NOMO-1 (cell line): ENCODE measurements around the gene RPLP2.
A peak's percentile ranks its signal among the peaks of the same experiment; 100 is the strongest.

Experiments used
- DNase-seq, 2 experiments: peaks; one replicate each; lab custom pipeline; 2025; ENCODE audit not compliant: unreplicated experiment in 2 of 2; lab: John Stamatoyannopoulos, UW

Gene RPLP2

GRCh38 chr11:790721-791564 is 18.8 kb upstream of the RPLP2 start:
- DNase-seq, result no peak

- no peak for DNase-seq
These were observed 17.9 kb upstream of the RPLP2 start for GRCh38 chr11:791658-792534.

- no peak for DNase-seq
These were observed 17.3 kb upstream of the RPLP2 start for GRCh38 chr11:792535-792821.

GRCh38 chr11:792873-793272 is 16.9 kb upstream of the RPLP2 start:
- DNase-seq, result no peak

GRCh38 chr11:793556-793955 is 16.2 kb upstream of the RPLP2 start:
- DNase-seq, result no peak

GRCh38 chr11:794013-794765 is 15.6 kb upstream of the RPLP2 start:
- DNase-seq, result no peak

GRCh38 chr11:794766-795633 is 14.8 kb upstream of the RPLP2 start:
- DNase-seq, result no peak

- peak; percentile 83 to 88 for DNase-seq
These were observed 13.9 kb upstream of the RPLP2 start for GRCh38 chr11:795634-796564.

GRCh38 chr11:796565-797295 is 13.0 kb upstream of the RPLP2 start:
- DNase-seq, result no peak

GRCh38 chr11:797296-798092 is 12.3 kb upstream of the RPLP2 start:
- peak; percentile 71 to 76 for DNase-seq

- DNase-seq, result peak; percentile 64 to 86
These were observed 11.6 kb upstream of the RPLP2 start, which contains the start of gene SLC25A22 for GRCh38 chr11:798093-798713. TSS of gene SLC25A22 (minus strand) at chr11:798281. CDS start at chr11:795006, 3,275 bp downstream.

GRCh38 chr11:799641-800316 is 10.0 kb upstream of the RPLP2 start:
- DNase-seq, result no peak

GRCh38 chr11:800473-800872 is 9.3 kb upstream of the RPLP2 start:
- no peak for DNase-seq

- no peak for DNase-seq
These were observed 8.5 kb upstream of the RPLP2 start for GRCh38 chr11:801097-801780.

GRCh38 chr11:802018-802617 is 7.6 kb upstream of the RPLP2 start:
- no peak for DNase-seq
